KG1 (cell line): ENCODE results near the gene SLC38A9.

Experiments
- DNase-seq: peaks from one replicate; lab custom pipeline; 2025; lab: John Stamatoyannopoulos, UW

The SLC38A9 gene

DNA sequence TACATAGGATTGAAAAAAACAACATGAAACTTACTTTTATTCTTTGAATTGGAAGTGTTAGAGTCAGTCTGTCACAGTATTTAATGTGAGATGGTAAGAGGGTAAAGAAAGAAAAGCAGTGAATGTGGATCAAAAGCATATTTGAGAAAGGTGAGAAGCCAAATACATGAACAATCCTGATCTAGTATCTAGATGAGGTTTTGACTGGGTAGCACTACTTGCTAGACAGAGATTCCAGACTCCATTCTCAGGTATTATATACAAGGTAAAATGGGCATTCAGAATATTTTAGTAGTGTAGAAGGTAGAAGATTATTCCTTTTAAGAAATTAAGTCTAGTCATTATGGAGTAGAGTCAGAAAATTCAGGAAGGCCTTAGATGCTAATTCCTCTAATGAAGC is 62.2 kb downstream of the SLC38A9 start:
- DNase-seq = no peak

DNA sequence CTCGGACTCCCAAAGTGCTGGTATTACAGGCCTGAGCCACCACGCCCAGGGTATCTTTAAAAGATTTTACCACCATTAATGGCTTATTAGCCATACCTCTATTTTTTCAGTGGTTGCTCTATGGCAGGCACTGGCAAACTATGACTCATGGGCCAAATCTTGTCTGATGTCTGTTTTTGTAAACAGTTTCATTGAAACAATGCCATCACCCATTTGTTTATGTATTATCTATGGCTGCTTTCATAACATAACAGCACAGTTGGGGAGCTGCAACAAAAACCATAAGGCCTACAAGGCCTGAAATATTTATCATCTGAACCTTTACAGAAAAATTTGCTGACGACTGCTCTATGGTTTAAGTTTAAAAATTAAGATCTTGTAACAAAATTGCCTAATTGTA is 66.8 kb downstream of the SLC38A9 start:
- no peak for DNase-seq

DNA sequence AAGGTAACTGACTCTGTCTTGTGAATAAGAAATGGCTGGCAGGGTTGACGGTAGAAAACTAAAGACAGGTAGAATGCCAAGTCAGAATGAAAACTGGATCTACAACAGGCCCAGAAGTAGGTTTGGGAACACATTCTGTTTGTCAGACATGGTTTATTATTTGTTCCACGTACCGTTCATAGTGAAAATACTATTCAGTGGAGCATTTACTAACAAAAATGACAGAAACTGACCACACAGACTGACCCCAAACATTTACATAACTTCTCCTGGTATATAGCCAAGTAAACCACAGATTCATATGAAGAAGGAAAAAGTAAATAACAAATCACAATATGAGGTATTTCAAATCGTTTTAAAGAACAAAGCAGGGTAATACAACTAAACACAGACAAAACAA is 73.7 kb downstream of the SLC38A9 start:
- DNase-seq = no peak

DNA sequence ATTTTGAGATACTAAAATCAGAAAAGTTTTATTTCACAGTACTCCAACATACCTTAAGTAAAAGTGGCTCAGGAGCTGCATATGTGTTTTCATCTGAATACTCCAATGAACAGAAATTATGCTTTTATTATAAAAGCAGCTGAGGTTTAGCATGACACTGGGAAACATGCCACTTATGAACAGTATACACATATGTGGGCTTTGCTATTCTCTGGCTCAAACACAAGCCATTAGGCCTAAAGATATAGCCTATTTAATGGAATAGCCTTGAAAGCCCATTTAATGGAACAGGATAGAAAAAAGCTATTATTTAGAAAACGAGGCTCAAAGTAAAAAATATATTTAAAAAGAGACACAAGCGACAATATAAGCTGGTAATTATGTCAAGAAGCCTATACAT is 74.1 kb downstream of the SLC38A9 start:
- DNase-seq = no peak

DNA sequence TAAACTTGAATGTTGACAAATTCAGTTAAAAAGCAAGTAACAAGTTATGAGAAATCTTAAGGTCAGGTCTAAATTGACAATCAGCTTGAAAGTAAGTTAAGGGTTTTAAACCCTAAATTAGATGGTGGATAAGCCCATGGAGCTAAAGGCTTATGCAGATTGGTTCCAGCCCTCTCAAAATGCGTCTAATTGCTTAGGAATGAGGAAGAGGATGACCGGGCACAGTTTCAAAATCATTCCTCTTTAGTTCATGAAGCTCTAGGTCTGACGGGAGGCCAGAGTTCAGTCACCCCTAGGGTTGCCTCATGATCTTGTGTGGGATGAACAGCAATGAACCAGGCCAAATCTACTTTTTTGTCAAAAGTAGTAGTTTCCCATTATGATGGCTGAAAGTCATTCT is 75.4 kb downstream of the SLC38A9 start:
- DNase-seq = no peak

DNA sequence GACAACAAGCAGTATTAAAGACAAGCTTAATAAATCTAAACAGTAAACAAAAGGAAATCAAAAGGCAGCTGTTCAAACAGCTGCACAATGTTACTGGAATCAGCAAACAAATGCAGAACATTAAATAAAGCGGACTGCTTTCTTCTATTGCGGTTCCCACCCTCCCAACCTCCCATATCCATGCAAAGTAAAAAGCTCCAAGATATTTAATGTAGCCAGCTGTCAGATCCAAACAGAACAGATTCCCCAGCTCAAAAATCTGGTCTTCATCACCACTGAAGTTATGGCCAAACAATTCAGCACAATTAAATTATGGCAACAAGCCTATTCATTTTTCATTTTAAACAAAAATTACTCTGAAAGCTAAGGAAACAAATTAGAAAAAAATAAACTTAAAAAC is 75.9 kb downstream of the SLC38A9 start:
- DNase-seq = no peak

DNA sequence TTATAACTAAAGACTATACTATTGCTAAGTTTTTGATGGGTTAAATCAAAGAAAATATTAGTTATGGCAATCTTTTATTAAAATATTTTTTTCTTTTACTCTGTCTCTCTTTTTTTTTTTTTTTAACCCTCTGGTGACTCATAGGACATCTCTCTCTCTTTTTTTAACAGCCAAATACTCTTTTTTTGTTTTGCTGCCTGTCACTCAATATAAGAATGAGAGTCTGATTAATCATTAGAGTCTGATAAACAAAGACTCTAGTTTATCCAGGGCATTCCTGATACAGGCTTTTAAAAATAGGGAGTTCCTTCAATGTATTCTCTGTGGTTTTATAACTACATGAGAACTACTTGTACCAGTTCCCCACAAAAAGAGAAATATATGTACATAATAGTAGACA is 77.3 kb downstream of the SLC38A9 start:
- no peak for DNase-seq

DNA sequence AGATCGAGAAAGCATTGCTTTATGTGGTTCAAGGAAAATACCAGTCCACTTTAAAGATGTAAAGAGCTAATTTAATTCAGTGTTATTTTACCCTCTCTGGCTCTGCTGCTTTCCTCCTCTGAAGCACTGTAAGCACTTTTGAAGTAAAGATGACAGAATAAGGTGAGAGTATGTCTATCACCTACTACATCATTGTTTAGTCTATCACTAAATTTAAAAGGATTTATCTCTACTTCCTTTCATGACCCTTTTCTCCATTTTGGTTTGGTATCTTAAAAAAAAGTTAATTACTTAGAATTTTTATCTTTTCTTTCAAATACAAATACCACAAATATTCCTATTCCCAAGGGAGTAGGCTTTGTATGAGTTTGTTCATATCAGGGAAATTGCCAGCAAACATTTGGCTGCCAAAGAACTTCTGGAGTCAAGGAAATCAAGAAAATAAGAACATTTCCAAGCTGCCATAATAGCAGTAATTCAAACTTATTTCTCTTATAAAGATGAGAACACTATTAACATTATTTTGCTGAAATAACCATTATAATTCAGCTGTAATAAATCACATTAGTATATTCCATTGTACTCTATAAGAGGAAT is 77.8 kb downstream of the SLC38A9 start:
- no peak for DNase-seq

DNA sequence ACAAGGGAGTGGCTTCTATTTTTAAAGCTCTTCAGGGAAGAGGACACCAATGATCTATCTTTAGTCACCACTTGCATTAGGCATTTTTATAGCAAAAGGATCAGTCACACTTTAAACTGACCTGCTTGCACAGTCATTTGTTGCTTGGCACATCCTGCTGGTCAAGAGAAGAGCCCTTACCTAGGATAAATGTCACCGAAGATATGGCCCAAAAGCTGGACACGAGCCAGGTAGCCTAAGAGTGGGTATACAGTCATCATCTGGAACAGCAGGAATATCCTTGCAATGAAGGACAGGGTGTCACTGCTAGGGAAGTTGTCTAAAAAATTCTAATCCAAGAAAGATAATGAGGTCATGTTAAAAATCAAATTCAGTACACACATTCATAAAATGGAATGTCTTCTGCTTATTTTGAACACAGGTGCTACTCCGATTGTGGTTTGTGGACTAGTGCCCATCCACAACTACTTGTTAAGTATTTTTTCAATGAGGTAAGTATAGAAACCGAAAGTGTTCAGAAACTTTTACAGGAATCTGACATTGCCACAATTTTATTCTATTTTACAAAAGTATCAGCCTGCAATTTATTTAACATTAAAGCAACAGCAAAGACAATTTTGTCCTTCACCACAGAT is 78.4 kb downstream of the SLC38A9 start:
- no peak for DNase-seq

DNA sequence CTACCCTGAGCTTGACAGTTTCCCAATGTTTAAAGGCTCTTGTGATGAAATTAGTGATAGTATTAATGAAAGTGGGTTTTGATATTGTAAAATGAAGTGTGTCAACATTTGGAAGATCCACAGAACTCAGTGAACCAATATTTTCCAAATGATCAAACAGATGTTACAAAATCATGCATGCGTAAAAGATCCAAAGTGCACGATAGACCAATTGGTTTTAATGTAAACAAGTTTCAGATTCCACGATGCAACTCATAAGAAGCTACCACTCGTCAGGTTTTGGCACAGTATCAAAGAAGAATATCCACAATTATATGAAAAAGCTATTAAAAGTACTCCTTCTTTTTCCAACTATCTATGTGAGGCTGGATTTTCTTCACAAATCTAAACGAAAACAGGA is 82.3 kb downstream of the SLC38A9 start:
- no peak for DNase-seq

DNA sequence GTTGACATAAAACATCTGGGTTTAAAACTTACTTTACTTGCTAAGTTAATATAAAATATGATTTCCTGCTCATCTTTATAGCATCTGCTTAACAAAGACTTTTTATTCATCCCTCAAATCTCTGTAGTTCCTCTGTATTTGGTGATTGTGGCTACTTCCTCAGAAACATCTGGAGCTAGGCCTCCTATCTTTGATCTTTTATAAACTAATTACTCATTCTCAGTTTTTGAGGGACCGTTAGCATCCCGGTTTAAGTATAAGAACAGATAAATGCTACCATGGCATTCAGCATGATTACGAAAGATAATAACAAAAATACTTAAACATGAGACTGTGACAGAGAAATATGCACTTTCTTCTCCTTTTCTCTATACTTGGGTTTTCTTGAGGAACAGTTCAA is 85.3 kb downstream of the SLC38A9 start:
- no peak for DNase-seq

DNA sequence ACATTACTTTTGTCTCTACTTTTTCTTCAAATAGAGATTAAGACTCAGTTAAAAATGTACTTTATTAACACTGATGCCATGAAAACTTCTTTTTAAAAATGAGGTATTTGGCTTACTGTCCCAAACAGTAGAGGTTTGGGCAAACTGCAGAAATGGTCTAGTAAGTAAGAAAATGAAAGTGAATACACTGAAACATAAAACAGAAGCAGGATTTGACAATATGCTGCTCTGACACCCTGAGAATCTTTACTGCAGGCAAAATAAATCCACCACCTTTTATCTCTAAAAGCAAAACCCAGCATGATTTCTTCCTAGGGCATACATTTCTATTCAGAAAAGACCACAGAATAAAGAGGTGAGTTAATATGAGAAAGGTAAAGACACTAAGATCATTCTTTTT is 86.2 kb downstream of the SLC38A9 start:
- no peak for DNase-seq

DNA sequence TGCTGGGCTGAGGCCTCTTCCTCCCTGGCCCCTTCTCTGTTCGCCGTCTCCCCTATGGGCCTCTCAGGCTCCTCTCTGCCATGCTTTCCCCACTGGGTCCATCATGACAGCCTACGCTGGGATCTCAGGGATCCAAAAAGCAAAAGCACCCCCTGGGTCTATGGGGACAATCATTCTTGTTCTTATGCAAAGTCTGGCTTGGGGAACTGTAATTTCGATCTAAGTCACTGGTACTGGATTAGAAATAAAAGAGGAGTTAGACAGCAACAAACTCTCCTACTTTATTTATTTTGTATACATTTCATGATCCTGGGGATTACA is 86.6 kb downstream of the SLC38A9 start:
- no peak for DNase-seq

DNA sequence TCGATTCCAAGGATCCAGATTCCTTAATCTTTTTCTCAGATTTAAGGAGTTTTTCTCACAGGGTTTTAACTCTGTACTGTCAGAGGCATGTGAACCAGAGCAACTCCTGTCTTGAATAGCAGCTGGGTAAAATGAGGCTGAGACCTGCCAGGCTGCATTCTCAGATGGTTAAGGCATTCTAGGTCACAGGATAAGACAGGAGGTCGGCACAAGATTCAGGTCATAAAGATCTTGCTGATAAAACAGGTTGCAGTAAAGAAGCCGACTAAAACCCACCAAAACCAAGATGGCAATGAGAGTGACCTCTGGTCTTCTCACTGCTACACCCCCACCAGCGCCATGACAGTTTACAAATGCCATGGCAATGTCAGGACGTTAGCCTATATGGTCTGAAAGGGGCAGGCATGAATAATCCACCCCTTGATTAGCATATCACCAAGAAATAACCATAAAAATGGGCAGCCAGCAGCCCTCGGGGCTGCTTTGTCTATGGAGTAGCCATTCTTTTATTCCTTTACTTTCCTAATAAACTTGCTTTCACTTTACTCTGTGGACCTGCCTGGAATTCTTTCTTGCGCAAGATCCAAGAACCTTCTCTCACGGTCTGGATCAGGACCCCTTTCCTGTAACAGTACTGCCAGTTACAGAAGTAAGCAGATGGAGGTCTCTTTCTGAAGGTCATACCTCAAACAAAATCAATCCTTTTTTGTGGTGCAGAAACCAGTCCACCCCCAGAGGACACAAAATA is 87.1 kb downstream of the SLC38A9 start:
- no peak for DNase-seq

DNA sequence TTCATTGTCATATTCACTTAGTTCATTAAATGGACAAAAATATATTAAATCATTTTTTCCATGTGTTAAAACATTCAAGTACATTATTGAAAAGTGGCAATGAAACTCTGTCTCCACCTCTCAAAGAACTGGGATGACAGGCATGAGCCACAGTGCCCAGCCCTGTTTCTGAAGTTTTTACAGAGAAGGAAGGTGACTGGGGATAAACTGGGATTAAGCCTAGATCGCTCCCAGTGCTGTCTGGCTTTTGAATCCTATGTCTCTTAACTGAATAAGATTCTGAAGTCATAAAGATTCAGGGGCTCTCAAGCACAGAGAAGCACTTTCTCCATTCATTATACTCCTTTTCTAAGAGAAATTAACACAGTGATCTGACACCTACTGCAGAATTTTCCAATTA is 88.3 kb downstream of the SLC38A9 start:
- no peak for DNase-seq

DNA sequence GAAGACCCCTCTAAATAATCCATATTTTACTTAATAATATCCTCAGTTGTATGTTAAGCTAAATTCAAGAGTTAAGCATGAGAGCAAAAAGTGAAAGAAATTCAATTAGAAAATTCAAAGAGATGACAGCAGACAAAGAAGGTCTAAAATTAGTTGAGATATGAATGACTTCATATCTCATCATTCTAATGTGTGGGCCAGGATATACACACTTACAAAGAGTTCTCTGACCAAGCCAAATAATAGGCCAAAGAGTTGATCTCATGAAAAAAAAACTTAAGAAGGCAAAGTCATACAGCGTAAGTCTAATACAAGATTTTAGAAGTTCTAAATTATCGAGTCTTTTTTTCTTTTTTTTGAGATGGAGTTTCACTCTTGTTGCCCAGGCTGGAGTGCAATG is 89.7 kb downstream of the SLC38A9 start:
- no peak for DNase-seq

DNA sequence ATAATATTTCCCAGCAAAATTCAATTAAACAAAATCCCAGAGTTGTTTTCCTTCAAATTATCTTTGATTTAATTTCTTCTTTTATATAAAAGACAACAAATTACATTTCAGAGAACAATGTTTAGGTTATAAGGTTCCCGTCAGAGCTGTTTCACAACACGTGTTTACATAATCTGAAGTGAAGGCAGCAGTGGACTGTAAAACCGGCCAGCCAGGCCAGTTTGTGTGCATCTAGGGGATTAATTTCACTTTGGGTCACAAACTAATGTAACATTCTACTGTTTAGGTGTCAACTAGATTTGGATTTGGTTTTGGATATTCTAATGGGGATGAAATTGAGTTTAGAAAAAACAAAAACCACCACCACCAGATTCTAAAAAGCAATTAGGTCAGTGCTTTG is 90.9 kb downstream of the SLC38A9 start:
- DNase-seq = no peak

DNA sequence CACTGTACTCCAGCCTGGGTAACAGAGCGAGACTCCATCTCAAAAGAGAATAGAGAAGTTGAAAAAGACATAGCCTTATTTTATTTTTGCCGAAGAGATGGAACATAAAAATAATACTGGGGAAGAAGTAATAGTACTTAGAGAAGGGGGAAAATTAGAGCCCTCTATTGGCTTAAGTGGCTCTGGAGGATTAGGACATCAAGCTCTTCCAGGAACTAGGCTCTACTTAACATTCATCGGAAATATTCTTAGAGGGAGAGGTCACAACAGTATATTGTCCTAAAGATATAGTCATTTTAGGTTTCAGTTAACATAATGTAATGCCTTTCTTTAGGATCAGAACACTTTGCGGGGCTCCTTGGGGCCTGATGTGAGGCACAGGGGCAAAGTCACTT is 91.4 kb downstream of the SLC38A9 start:
- no peak for DNase-seq

DNA sequence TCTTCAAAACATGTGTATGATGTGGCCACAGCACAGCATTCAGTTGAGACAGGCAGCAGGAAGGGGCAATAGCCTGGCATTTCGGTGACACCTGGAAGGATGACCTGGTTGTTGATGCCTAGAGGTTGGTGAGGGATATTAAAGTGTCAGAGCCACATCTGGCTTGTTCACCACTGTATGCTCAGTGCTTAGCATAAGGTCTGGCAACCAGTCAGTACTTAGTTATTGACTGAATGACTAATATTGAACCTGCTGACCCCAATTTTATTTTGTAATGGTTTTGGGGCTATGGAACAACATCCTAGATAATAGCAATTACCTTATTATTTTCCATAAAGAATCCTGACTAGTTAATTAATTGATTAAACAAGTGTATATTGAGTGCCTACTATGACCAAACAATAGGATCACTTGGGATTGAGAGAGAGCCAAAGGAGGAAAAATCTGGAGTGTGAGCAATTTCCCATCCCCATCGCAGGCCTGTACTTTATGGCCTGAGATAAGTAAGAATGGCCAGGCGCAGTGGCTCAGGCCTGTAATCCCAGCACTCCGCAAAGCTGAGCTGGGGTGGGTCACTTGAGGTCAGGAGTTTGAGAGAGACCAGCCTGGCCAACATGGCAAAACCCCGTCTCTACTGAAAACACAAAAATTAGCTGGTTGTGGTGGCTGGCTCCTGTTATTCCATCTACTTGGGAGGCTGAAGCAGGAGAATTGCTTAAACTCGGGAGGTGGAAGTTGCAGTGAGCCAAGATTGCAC is 91.9 kb downstream of the SLC38A9 start:
- DNase-seq = no peak

DNA sequence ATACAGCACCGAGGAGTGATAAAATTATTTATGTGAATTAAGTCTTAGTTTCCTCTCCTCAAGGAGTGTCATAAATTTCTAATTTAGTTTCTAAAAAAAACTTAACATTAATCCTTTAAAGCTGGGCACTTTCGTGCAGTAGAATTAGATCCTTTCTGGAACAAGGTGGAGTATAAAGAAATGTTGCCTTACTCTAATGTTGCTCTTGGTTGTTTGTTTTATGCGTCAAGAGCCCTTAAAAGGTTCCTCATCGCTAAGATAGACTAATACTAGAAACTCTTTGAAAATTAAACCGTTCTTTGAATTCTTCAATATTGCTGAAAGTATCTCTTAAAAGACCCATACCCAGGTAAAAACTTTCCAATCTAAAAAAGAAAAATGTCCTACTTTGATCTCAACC is 93.8 kb downstream of the SLC38A9 start:
- DNase-seq = no peak

DNA sequence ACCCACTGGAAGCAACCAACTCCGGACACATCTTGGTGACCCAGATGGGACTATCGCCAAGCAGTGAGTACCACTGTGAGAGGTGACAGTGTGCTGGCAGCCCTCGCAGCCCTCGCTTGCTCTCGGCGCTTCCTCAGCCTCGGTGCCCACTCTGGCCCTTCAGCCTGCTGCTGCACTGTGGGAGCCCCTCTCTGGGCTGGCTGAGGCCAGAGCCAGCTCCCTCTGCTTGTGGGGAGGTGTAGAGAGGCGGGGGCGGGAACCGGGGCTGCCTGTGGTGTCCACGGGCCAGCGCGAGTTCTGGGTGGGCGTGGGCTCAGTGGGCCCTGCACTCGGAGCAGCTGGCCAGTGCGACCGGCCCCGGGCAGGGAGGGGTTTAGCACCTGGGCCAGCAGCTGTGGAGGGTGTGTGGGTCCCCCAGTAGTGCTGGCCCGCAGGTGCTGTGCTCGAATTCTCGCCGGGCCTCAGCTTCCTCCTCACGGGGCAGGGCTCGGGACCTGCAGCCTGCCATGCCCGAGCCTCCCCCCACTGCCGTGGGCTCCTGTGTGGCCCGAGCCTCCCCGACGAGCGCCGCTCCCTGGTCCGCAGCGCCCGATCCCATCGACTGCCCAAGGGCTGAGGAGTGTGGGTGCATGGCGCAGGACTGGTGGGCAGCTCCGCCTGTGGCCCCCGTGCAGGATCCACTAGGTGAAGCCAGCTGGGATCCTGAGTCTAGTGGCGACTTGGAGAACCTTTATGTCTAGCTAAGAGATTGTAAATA is 98.8 kb downstream of the SLC38A9 start:
- DNase-seq = no peak

DNA sequence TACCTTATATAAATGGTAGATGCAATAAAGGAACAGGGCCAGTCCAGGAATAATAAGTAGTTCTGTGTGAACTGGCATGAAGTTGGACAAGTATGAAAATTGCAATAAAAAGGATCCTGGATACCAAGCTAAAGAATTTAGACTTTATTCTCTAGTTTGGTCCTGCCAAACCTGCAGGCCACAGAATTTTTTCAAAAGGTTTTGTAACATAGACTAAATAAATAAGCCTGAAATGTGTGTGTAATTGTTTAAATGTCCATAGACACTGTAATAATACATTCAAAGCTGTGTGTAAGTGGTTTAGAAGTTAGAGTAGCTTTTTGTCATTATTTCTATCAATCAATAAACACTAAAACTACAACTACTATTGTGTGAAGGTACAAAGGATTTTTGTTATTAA is 101.6 kb downstream of the SLC38A9 start:
- no peak for DNase-seq
